GM19397 (cell line): ENCODE results near the gene PLCB4.

Experiments
- ATAC-seq: cut with Tn5 transposase; IDR thresholded peaks from one replicate; pipeline ENCODE4 v1.9.1; 2021; ENCODE audit warnings: mild to moderate bottlenecking, moderate library complexity; ENCODE audit not compliant: unreplicated experiment

Gene PLCB4

GRCh38 chr20:9416421-9416820 is 347.5 kb downstream of the PLCB4 start:
- no peak for ATAC-seq

- no peak for ATAC-seq
Measured at GRCh38 chr20:9417665-9418064, 348.8 kb downstream of the PLCB4 start.

- ATAC-seq: no peak
Measured at GRCh38 chr20:9422321-9423057, 353.6 kb downstream of the PLCB4 start.

- no peak for ATAC-seq
Measured at GRCh38 chr20:9424551-9424950, 355.7 kb downstream of the PLCB4 start.

- ATAC-seq: no peak
Measured at GRCh38 chr20:9427430-9428291, 358.8 kb downstream of the PLCB4 start.

GRCh38 chr20:9428292-9428607 is 359.4 kb downstream of the PLCB4 start:
- no peak for ATAC-seq

- ATAC-seq: no peak
Measured at GRCh38 chr20:9439806-9440205, 370.9 kb downstream of the PLCB4 start.

GRCh38 chr20:9440892-9441291 is 372.0 kb downstream of the PLCB4 start:
- ATAC-seq: no peak

GRCh38 chr20:9441948-9442347 is 373.1 kb downstream of the PLCB4 start:
- peak; percentile 84 for ATAC-seq

- ATAC-seq: peak; percentile 56
Measured at GRCh38 chr20:9442858-9443257, 374.0 kb downstream of the PLCB4 start.

- ATAC-seq: no peak
Measured at GRCh38 chr20:9444921-9445320, 376.0 kb downstream of the PLCB4 start.

GRCh38 chr20:9447182-9447581 is 378.3 kb downstream of the PLCB4 start:
- no peak for ATAC-seq

- no peak for ATAC-seq
Measured at GRCh38 chr20:9453201-9453600, 384.3 kb downstream of the PLCB4 start.

GRCh38 chr20:9454791-9455190 is 385.9 kb downstream of the PLCB4 start:
- ATAC-seq: no peak

- ATAC-seq: no peak
Measured at GRCh38 chr20:9457136-9457535, 388.2 kb downstream of the PLCB4 start.

- ATAC-seq: peak; percentile 59
Measured at GRCh38 chr20:9458138-9458796, 389.4 kb downstream of the PLCB4 start.

- ATAC-seq: no peak
Measured at GRCh38 chr20:9460518-9460917, 391.6 kb downstream of the PLCB4 start.

GRCh38 chr20:9467995-9468394 is 399.1 kb downstream of the PLCB4 start:
- ATAC-seq: no peak

GRCh38 chr20:9474835-9475415 is 406.0 kb downstream of the PLCB4 start:
- ATAC-seq: no peak

GRCh38 chr20:9475456-9475855 is 406.6 kb downstream of the PLCB4 start:
- no peak for ATAC-seq

- no peak for ATAC-seq
Measured at GRCh38 chr20:9476174-9476573, 407.3 kb downstream of the PLCB4 start.
